ENCODE results near the gene POLR1E.
A peak's percentile ranks its signal among the peaks of the same experiment; 100 is the strongest.
"Not testable (repeated sequence)": the region's sequence is repeated elsewhere in the genome, so short reads cannot be mapped to it uniquely, and the experiment has no call there.

POLR1E gene

DNA sequence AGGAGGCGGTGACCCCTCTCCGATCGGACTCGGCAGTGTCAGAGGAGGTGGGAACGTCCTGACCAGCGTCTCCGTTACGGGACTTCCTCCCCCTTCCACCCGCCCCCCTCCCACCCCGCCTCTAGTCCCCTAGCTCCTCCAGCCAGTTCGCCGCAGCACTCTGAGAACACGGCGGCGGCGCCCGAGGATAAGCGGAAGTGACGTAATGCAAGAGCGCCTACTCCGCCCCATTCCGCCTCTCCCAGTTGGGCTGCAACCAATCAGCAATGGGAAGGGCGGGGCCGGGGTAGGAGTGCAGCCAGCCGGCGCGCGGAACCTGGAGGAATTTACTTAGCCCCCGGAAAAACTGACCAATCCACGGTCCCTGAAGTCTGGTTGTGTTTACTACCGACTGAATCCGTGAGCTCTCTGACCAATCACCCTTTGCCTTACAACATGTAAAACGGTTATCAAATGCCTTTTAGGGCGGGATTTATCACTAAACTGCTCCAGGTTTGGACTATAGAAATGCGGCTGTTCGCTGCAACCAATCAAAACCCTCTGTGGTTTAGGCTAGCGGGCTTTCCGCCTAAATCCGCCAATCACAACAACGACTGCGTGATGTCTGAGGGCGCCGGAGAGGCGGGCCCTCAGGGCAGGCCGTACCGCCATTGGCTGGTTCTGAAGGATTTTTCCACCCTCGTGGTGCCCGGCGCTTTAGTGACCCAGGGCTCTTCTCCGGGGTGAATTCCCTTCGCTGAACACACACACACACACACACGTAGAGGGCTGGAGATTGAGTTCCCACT, 20.3 kb upstream of the POLR1E start, which contains the start of gene ZBTB5:
TSS of gene ZBTB5 (minus strand) at position 202 of the 788 bp plus-strand sequence. CDS start 22,899 bp downstream, outside the sequence.
- peak; percentile 94 to 99 for DNase-seq

- DNase-seq = peak in 1 of 2 donors; percentile 2
Measured at GRCh38 chr9:37466037-37466709, 19.6 kb upstream of the POLR1E start.

DNA sequence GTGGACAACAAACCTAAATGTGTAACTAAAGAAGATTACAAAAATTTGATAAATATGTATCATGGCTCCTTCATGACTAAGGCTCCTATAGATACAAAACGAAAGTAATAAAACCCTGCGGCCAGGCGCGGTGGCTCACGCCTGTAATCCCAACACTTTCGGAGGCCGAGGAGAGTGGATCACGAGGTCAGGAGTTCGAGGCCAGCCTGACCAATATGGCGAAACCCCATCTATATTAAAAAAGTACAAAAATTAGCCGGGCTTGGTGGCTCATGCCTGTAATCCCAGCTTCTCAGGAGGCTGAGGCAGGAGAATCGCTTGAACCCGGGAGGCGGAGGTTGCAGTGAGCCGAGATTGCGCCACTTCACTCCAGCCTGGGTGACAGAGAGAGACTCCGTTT, 18.2 kb upstream of the POLR1E start:
- DNase-seq = not testable (repeated sequence)

DNA sequence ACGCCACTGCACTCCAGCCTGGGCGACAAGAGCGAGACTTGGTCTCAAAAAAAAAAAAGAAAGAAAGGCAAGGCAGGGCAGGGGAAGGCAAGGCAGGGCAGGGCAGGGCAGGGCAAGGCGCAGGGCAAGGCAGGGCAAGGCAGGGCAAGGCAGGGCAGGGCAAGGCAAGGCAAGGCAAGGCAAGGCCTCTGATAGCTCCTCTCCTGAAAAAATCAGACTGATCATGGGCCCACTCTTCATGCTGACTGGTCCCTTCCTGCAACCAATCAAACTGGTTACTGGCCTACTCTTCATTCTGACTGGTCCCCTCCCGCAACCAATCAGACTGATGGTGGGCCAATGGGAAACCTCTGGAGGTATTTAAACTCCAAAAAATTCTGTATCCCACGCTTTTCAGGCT, 17.1 kb upstream of the POLR1E start:
- DNase-seq = no peak

GRCh38 chr9:37471942-37472684, 13.6 kb upstream of the POLR1E start:
- DNase-seq = peak in 1 of 2 donors; percentile 43

- DNase-seq = not testable (repeated sequence)
Measured at GRCh38 chr9:37473982-37474381, 11.8 kb upstream of the POLR1E start.

DNA sequence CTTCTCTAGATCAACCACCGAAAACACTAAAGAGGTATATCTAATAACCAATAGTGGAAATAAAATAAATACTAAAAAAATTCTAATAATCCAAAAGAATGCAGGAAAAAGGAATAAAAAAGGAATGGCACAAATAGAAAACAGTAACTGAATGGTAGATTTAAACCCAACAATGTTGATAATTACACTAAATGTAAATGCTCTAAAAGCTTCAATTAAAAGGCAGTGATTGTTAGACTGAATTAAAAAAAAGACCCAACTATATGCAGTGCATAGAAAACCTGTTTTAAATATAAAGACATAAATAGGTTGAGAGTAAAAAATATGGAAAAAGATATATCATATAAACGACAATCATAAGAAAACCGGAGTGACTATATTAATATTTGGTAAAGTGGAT, 11.3 kb upstream of the POLR1E start:
- no peak for DNase-seq

- DNase-seq = no peak
Measured at GRCh38 chr9:37476930-37477329, 8.8 kb upstream of the POLR1E start.

- not testable (repeated sequence) for DNase-seq
Measured at GRCh38 chr9:37477443-37477842, 8.3 kb upstream of the POLR1E start.

DNA sequence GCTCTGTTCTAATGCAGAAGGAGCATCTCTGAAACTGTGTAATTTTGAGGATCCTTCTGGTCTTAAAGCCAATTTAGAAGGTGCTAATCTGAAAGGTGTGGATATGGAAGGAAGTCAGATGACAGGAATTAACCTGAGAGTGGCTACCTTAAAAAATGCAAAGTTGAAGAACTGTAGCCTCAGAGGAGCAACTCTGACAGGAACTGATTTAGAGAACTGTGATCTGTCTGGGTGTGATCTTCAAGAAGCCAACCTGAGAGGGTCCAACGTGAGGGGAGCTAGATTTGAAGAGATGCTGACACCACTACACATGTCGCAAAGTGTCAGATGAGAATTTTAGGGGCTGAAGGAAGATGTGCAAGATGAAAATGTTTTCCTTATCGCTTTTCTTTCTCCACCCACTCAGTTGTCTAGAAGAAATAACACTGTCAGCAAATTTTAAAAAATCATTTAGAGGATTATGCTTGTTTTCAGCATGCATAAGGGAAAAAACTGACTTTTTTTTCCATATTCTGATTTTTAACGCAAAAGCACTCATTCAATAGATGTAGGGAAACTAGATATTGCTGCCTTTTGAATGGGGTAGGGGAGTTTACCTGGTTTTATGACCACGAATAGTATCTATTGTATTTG, 7.6 kb upstream of the POLR1E start:
- DNase-seq = not testable (repeated sequence)

DNA sequence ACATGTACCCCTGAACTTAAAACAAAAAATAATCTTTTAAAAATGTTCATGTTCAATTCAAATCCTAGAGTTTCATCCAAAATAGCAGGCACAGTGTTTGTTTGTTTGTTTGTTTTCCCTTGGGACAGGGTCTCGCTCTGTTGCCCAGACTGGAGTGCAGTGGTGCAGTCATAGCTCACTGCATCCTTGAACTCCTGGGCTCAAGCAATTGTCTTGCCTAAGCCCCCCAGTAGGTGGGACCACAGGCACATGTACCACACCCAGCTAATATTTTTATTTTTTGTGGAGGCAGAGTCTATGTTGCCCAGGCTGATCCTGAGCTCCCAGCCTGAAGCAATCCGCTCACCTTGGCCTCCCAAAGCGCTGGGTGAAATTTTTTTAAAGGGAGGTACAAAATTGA, 5.0 kb upstream of the POLR1E start:
- no peak for DNase-seq

GRCh38 chr9:37486256-37486615, 488 bp downstream of the POLR1E start:
- DNase-seq = no peak

DNA sequence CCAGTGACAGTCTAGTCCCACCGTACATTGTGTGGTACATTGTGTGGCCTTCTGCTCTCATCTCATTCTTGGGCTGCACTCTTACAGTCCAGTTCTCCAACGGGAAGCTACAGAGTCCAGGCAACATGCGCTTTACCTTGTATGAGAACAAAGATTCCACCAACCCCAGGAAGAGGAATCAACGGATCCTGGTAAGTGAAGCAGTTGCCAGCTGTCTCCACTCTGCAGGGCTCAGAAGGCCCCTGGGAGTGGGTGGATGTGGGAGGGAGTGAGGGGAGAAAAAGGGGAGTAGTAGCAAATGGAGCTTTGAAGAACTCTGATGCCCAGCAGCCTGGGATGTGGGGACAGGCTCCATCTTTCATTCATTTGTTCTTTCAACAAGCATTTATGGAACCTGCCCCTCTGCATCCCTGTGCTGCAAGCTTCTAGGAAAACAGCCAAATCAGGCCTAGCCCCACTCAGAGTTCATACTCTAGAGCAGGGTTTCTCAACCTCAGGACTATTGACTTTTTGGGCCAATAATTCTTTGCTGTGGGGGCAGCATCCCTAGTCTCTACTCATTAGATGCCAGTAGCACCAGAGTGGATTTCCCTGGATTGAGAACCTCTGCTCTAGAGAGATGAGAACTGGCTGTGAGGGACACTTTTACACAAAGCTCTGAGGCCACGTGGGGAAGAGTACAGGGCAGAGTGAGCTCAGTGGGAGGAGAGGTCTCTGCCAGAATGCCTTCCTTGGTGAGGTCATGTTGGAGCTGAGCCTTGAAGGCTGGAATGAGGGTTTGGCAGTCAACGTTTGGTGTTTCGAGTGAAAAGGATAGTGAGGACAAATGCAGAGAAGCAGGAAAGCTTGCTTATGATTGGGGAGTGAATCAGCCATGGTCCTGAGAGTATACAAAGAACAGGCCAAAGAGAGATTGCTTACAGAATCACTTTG, 1.1 kb downstream of the POLR1E start:
- no peak for DNase-seq

DNA sequence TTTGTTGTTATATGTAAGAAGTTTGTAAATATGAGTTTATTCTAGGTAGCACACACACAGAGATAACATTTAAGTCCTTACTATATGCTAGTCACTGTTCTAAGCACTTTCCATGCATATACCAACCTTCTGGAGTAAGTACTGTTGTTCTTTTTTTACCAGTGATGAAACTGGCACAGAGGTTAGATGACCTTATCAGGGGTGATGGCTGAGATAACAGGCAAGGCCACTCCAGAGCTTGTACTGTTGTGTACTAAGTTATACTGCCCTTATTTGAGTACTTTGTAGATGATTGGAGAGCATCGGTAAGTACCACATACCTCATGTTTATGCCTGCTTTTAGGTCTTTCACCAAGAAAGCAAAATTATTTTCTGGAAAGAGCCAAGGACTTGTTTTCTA, 6.2 kb downstream of the POLR1E start:
- DNase-seq = no peak

GRCh38 chr9:37495571-37495970, 9.8 kb downstream of the POLR1E start:
- DNase-seq = no peak

- DNase-seq = no peak
Measured at GRCh38 chr9:37496020-37496419, 10.3 kb downstream of the POLR1E start.

DNA sequence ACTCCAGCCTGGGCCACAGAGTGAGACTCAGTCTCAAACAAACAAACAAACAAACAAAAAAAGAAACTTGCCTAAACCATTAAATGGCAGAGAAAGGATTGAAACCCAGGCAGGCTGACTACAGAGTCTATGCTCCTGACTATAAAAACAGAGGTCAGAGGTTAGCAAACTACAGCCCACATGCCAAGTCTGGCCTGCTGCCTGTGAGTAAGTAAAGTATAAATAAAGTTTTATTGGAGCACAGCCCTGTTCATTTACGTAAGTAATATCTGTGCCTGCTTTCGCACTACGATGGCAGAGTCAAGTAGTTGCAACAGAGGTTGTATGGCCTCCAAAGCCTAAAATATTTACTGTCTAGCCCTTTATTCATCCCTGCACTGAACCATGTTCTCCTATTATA, 11.6 kb downstream of the POLR1E start:
- no peak for DNase-seq

- no peak for DNase-seq
Measured at GRCh38 chr9:37498457-37498856, 12.7 kb downstream of the POLR1E start.

DNA sequence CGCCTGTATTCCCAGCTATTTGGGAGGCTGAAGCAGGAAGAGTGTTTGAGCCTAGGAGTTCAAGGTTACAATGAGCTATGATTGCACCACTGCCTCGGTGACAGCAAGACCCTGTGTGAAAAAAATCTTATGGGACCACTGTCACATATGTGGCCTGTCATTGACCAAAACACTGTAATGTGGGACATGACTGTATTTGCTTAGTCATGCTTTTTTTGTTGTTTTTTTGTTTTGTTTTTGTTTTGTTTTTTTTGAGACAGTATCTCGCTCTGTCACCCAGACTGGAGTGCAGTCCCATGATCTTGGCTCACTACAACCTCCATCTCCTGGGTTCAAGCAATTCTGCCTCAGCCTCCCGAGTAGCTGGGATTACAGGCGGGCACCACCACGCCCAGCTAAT, 13.5 kb downstream of the POLR1E start:
- DNase-seq = no peak

DNA sequence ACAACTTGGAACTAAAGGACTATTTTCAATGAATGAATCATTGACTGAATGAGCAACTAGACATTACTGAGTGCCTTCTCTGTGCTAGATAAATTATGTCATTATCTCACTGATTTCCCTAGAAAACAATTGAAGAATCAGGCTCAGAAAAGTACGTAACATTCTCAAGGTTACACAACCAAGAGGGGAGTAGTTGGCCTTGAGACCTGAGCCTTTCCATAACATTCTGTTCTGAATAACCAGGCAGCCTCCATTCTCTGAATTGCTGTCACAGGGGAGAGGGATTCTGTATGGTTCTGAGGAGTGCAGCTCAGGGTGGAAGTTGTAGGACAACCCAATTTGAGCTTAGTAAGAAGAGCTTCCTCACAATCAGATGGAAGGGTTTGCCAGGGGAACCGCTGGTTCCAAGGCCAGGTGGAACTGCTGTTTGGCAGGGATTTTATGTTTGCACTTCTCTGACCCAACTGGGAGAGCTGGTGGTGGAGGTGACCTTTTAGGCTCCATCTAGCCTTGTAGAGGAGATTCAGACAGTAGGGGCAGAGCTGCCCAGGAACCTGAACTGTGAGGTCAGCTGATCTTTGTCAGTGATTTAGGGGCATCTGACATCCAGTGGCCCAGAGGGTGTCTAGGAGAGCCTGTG, 16.3 kb downstream of the POLR1E start:
- DNase-seq = no peak

DNA sequence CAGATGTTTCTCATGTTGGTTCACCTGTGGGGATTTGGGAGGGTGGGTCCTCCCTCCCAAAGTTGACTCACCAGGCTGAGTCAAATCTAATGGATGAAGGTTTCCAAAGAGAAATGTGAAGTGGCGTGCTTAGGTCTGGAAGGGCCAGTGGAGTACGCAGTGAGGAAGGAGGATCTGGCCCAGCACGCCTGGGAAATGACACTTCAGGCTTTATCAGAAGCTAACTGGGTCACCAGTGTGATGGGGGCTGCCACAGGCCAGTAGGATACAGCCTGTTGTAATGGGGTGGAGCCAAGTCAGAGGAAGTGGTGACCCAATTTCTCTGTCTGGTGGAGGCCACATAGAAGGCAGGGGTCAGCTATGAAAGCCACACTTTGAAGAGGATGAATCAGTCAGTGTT, 18.0 kb downstream of the POLR1E start:
- DNase-seq = no peak

DNA sequence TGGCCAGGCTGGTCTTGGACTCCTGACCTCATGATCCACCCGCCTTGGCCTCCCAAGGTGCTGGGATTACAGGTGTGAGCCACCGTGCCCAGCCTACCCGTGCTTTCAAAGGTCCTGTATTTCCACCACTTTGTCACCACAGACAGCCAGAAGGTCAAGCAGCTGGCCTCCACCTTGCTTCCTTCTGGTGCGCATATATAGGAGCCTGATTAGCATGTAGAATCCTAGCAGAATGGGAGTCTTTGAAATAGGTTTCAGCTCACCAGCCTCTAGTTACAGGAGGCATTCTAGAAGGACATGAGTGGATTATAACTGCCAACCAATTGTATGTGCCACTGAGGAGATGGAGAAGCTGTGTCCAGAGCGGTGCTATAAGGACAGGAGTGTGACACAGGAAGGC, 18.9 kb downstream of the POLR1E start:
- no peak for DNase-seq
